Fibroblast of lung (primary cell): ENCODE measurements around the gene SLC9A8.

Experiments
- EZH2 ChIP-seq: IDR thresholded peaks from 2 replicates; pipeline ENCODE4 v1.5.1; 2012; ENCODE audit warnings: low read length, control low read depth, mild to moderate bottlenecking; ENCODE audit errors: missing control alignments
- TF ChIP-seq, protein P1 (sequence below), 2 donors: IDR thresholded peaks in 1 of 2; conservative IDR thresholded peaks in 1 of 2; 1 replicate in 1 of 2; 2 replicates in 1 of 2; pipeline ENCODE4 v1.5.1; 2011 to 2012; ENCODE audit warnings: low read length in 2 of 2, control low read depth in 1 of 2, inconsistent platforms in 1 of 2, low read depth in 1 of 2, mild to moderate bottlenecking in 1 of 2

DNA sequence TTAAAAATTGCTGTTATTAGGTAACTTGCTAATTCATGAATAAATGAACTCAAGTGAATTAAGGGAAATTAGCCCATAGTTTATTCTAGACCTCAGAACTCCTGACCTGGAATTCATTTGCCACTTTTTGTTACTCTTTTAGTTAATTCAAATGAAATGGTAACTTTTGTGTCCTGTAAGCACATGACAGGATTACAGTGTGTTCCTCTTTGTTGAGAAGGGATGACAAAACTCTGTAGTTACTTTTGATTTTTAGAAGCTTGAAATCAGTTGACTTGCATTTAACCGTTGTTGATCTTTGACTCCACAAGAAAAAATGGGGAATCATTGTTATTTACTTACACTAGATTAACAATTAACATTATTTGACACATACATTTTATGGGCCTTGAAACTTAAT lies 6.2 kb downstream of the SLC9A8 start:
- TF ChIP-seq, protein P1, sequence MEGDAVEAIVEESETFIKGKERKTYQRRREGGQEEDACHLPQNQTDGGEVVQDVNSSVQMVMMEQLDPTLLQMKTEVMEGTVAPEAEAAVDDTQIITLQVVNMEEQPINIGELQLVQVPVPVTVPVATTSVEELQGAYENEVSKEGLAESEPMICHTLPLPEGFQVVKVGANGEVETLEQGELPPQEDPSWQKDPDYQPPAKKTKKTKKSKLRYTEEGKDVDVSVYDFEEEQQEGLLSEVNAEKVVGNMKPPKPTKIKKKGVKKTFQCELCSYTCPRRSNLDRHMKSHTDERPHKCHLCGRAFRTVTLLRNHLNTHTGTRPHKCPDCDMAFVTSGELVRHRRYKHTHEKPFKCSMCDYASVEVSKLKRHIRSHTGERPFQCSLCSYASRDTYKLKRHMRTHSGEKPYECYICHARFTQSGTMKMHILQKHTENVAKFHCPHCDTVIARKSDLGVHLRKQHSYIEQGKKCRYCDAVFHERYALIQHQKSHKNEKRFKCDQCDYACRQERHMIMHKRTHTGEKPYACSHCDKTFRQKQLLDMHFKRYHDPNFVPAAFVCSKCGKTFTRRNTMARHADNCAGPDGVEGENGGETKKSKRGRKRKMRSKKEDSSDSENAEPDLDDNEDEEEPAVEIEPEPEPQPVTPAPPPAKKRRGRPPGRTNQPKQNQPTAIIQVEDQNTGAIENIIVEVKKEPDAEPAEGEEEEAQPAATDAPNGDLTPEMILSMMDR (conservative IDR thresholded peaks at IDR 0.05 in 1 of 2, IDR thresholded peaks at IDR 0.05 in 1 of 2; ENCODE audit: low read depth in 1 of 2, low read length in 2 of 2) = no peak
- no peak for TF ChIP-seq EZH2
